ENCODE measurements around the gene RNF141.

GRCh38 chr11:10524471-10524870, 16.5 kb downstream of the RNF141 start:
- TF ChIP-seq, protein P1, sequence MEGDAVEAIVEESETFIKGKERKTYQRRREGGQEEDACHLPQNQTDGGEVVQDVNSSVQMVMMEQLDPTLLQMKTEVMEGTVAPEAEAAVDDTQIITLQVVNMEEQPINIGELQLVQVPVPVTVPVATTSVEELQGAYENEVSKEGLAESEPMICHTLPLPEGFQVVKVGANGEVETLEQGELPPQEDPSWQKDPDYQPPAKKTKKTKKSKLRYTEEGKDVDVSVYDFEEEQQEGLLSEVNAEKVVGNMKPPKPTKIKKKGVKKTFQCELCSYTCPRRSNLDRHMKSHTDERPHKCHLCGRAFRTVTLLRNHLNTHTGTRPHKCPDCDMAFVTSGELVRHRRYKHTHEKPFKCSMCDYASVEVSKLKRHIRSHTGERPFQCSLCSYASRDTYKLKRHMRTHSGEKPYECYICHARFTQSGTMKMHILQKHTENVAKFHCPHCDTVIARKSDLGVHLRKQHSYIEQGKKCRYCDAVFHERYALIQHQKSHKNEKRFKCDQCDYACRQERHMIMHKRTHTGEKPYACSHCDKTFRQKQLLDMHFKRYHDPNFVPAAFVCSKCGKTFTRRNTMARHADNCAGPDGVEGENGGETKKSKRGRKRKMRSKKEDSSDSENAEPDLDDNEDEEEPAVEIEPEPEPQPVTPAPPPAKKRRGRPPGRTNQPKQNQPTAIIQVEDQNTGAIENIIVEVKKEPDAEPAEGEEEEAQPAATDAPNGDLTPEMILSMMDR (IDR thresholded peaks at IDR 0.05; ENCODE audit: poor library complexity, severe bottlenecking): no peak
- TF ChIP-seq POLR2AphosphoS5 (IDR thresholded peaks at IDR 0.05): no peak
- no peak for TF ChIP-seq EZH2 (IDR thresholded peaks at IDR 0.05; ENCODE audit: borderline replicate concordance, insufficient read depth, low read length, poor library complexity, severe bottlenecking)
- TF ChIP-seq, protein P2, sequence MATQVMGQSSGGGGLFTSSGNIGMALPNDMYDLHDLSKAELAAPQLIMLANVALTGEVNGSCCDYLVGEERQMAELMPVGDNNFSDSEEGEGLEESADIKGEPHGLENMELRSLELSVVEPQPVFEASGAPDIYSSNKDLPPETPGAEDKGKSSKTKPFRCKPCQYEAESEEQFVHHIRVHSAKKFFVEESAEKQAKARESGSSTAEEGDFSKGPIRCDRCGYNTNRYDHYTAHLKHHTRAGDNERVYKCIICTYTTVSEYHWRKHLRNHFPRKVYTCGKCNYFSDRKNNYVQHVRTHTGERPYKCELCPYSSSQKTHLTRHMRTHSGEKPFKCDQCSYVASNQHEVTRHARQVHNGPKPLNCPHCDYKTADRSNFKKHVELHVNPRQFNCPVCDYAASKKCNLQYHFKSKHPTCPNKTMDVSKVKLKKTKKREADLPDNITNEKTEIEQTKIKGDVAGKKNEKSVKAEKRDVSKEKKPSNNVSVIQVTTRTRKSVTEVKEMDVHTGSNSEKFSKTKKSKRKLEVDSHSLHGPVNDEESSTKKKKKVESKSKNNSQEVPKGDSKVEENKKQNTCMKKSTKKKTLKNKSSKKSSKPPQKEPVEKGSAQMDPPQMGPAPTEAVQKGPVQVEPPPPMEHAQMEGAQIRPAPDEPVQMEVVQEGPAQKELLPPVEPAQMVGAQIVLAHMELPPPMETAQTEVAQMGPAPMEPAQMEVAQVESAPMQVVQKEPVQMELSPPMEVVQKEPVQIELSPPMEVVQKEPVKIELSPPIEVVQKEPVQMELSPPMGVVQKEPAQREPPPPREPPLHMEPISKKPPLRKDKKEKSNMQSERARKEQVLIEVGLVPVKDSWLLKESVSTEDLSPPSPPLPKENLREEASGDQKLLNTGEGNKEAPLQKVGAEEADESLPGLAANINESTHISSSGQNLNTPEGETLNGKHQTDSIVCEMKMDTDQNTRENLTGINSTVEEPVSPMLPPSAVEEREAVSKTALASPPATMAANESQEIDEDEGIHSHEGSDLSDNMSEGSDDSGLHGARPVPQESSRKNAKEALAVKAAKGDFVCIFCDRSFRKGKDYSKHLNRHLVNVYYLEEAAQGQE (IDR thresholded peaks at IDR 0.05; ENCODE audit: borderline replicate concordance): no peak
- TF ChIP-seq EP300 (conservative IDR thresholded peaks at IDR 0.05; ENCODE audit: poor library complexity, severe bottlenecking): no peak
- TF ChIP-seq RAD21 (conservative IDR thresholded peaks at IDR 0.05): no peak

All from neural cell (in vitro differentiated cells).